ENCODE results near the gene SLC35F1.
A peak's percentile ranks its signal among the peaks of the same experiment; 100 is the strongest.

Gene SLC35F1

GRCh38 chr6:118284736-118285360 lies 377.8 kb downstream of the SLC35F1 start:
- no peak for DNase-seq (ENCODE audit: low read depth, low spot score)
- no peak overlapping the region for H3K4me3 ChIP-seq (ENCODE audit: low read depth, low read length)
- peak; percentile 33 for TF ChIP-seq CTCF (IDR thresholded peaks at IDR 0.05; ENCODE audit: insufficient read depth, low read length, missing control alignments)
- POLR2A ChIA-PET, result no interaction called here
- CTCF ChIA-PET, result interaction anchor here (0.7 to 9.1 kb wide), 38 partner anchors 11 to 826 kb away, joined by 3 to 94 read pairs (median 6); partner anchors contain the start of gene PLN

- no peak for DNase-seq (ENCODE audit: low read depth, low spot score)
- POLR2A ChIA-PET, result no interaction called here
- CTCF ChIA-PET, result interaction anchor here (0.7 to 9.1 kb wide), 21 partner anchors 15 to 507 kb away, joined by 3 to 94 read pairs (median 12); partner anchors contain the start of gene PLN
Observed at GRCh38 chr6:118285791-118286190, 378.7 kb downstream of the SLC35F1 start.

GRCh38 chr6:118288355-118289124 lies 381.5 kb downstream of the SLC35F1 start:
- no peak for DNase-seq (ENCODE audit: low read depth, low spot score)
- no peak for TF ChIP-seq CTCF (IDR thresholded peaks at IDR 0.05; ENCODE audit: insufficient read depth, low read length, missing control alignments)
- POLR2A ChIA-PET, result no interaction called here
- H3K4me3 ChIP-seq (ENCODE audit: low read depth, low read length), result no peak overlapping the region
- CTCF ChIA-PET, result interaction anchor here (5.3 to 9.1 kb wide), 2 partner anchors 221 to 291 kb away, joined by 24 to 94 read pairs; no protein-coding TSS in a partner anchor

More at GRCh38 chr6:118285791-118286190, 378.7 kb downstream of the SLC35F1 start:
- H3K4me3 ChIP-seq (ENCODE audit: low read depth, low read length), result no peak overlapping the region
- no peak for TF ChIP-seq CTCF (IDR thresholded peaks at IDR 0.05; ENCODE audit: insufficient read depth, low read length, missing control alignments)

- ChIA-PET POLR2A (no interaction called here), CTCF (interaction anchor here (1.5 to 2.5 kb wide), 5 partner anchors 9 to 288 kb away, joined by 3 to 12 read pairs (median 4); no protein-coding TSS in a partner anchor)
- TF ChIP-seq CTCF (IDR thresholded peaks at IDR 0.05; ENCODE audit: insufficient read depth, low read length, missing control alignments), result no peak
- H3K4me3 ChIP-seq (ENCODE audit: low read depth, low read length), result no peak overlapping the region
- DNase-seq (ENCODE audit: low read depth, low spot score), result no peak
Observed at GRCh38 chr6:118292558-118292957, 385.5 kb downstream of the SLC35F1 start.

GRCh38 chr6:118294906-118295305 lies 387.8 kb downstream of the SLC35F1 start:
- CTCF ChIA-PET, result interaction anchor here (1.1 to 2.0 kb wide), 2 partner anchors 11 to 215 kb away, joined by 3 to 6 read pairs; no protein-coding TSS in a partner anchor
- no peak for TF ChIP-seq CTCF (IDR thresholded peaks at IDR 0.05; ENCODE audit: insufficient read depth, low read length, missing control alignments)
- H3K4me3 ChIP-seq (ENCODE audit: low read depth, low read length), result no peak overlapping the region
- DNase-seq (ENCODE audit: low read depth, low spot score), result no peak
- POLR2A ChIA-PET, result no interaction called here

- ChIA-PET CTCF (interaction anchor here (1.1 to 2.0 kb wide), 2 partner anchors 11 to 214 kb away, joined by 3 to 6 read pairs; no protein-coding TSS in a partner anchor), POLR2A (no interaction called here)
- TF ChIP-seq CTCF (IDR thresholded peaks at IDR 0.05; ENCODE audit: insufficient read depth, low read length, missing control alignments), result no peak
- DNase-seq (ENCODE audit: low read depth, low spot score), result no peak
- no peak overlapping the region for H3K4me3 ChIP-seq (ENCODE audit: low read depth, low read length)
Observed at GRCh38 chr6:118295336-118295735, 388.3 kb downstream of the SLC35F1 start.
